ENCODE data around the gene MOGAT1. TPM values are rescaled to one million over a fixed set of nuclear protein-coding genes. Genes with fewer than 3 reads are reported as not detected.

The MOGAT1 gene
- total and polyA plus RNA-seq, 2 of the 8 experiments (the other 6 are each of a cell fraction or from before 2014, with no cell fraction given), result 0.11 to 0.67 TPM

- TF ChIP-seq CTCF (IDR thresholded peaks at IDR 0.05; ENCODE audit: control extremely low read depth in 1 of 3, insufficient read depth in 1 of 3, low read depth in 1 of 3, low read length in 3 of 3) (no peak), SIRT6 (IDR thresholded peaks at IDR 0.05; ENCODE audit: low read length) (no peak), ZNF274 (IDR thresholded peaks at IDR 0.05; ENCODE audit: borderline replicate concordance, extremely low read depth, low read length) (no peak), KDM1A (IDR thresholded peaks at IDR 0.05; ENCODE audit: borderline replicate concordance, low read length) (no peak), CREB1 (IDR thresholded peaks at IDR 0.05) (no peak), HDAC2 (IDR thresholded peaks at IDR 0.05; ENCODE audit: borderline replicate concordance in 1 of 2, low read depth in 2 of 2, low read length in 2 of 2) (no peak)
Observed at GRCh38 chr2:222706616-222707015, 35.2 kb downstream of the MOGAT1 start (continued).
